H1 (cell line): ENCODE measurements around the gene SLC25A52. TPM values are rescaled to one million over a fixed set of nuclear protein-coding genes. Genes with fewer than 3 reads are reported as not detected.

Source experiments
- CTCF ChIP-seq, 3 experiments: IDR thresholded peaks; 1 replicate in 2 of 3; 2 replicates in 1 of 3; pipeline versions ENCODE4 v1.5.1 to v1.6.1; 2011; ENCODE audit warnings: low read length in 3 of 3, mild to moderate bottlenecking in 3 of 3, inconsistent platforms in 2 of 3, low read depth in 1 of 3, moderate library complexity in 1 of 3; ENCODE audit not compliant: insufficient read depth in 1 of 3; ENCODE audit errors: control extremely low read depth in 1 of 3
- EZH2 ChIP-seq: fragments of 200-600 bp; sonication (generic); IDR thresholded peaks from 2 replicates; pipeline ENCODE4 v1.7.1; 2012; ENCODE audit warnings: low read depth, mild to moderate bottlenecking, moderate library complexity, low read length, inconsistent platforms; ENCODE audit not compliant: severe bottlenecking
- JUND ChIP-seq: IDR thresholded peaks from 2 replicates; pipeline ENCODE4 v1.6.1; 2011; ENCODE audit warnings: mild to moderate bottlenecking, improper control_type of control experiment, low read length
- polyA plus RNA-seq, 7 experiments: library from polyadenylated mRNA; depleted of rRNA in 3 of 7; stranded (reverse) in 5 of 7; unstranded in 2 of 7; fragments of >200 nt in 5 of 7; fragments of 200-250 nt in 2 of 7; gene quantifications; 1 replicate in 5 of 7; 2 replicates in 1 of 7; 4 replicates in 1 of 7; pipeline versions ENCODE4 v1.2.1 to v1.2.3, GENCODE V29; 2011 to 2013; ENCODE audit warnings: missing spikeins in 2 of 7, mixed read lengths in 2 of 7
- total RNA-seq: library from RNA; stranded (reverse); fragmentation: NEBNext Ultra II Directional; extraction: Animal tissue kit (Norgen Biotek cat#: 25700); gene quantifications from 2 replicates; pipeline ENCODE4 v1.2.1, GENCODE V29; 2021

SLC25A52 gene
- total and polyA plus RNA-seq, 2 of the 8 experiments (the other 6 are each of a cell fraction or from before 2014, with no cell fraction given), result not detected

DNA sequence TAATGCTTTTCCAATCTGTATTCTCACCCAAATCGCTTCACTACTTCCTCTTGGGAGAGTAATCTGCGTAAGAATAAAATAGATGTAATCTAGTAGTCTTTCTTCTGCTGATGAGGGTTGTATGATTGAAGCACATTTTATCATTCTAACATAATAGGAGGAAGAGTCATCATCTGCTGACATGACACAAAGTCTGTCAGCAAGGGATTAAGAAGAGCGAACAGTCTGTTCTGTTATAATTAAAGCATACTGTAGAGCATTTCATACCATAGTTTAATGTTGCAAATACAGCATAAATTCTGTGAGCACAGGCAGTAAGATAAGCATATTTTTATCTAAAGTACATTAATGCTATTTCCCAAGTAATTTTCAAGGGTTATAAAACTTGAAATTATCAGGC, 10.4 kb downstream of the SLC25A52 start (continued):
- no peak for TF ChIP-seq CTCF (IDR thresholded peaks at IDR 0.05; ENCODE audit: control extremely low read depth in 1 of 3, insufficient read depth in 1 of 3, low read depth in 1 of 3, low read length in 3 of 3)
- no peak for TF ChIP-seq EZH2
- no peak for TF ChIP-seq JUND
